ENCODE measurements around the gene CCDC57. TPM values are rescaled to one million over a fixed set of nuclear protein-coding genes. Genes with fewer than 3 reads are reported as not detected.

CCDC57 gene
- total RNA-seq, 1 donor: 33.9 TPM

- no peak for DNase-seq (ENCODE audit: low read depth in 2 of 3, low spot score in 2 of 3)
These were observed 99.2 kb downstream of the CCDC57 start for GRCh38 chr17:82113422-82113821.

DNA sequence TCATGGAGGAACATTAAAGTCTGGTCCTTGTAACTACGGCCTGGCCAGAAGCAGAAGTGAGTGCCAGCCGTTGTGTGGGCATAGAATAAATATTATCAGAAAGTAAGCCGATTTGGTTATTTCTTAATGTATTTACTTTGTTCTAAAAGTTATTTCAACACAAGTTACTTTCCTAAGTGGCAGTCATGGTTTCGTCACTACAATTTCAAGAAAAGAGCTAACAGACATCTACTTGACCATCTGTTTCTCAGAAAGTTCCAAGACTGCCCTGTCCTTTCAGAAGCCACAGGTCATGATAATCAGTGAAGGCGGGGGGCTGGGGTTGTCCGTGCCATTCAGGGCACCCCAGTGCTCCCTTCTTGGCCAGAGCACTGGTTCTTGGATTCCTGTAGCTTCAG lies 99.7 kb downstream of the CCDC57 start:
- DNase-seq (ENCODE audit: low read depth in 2 of 3, low spot score in 2 of 3): no peak

GRCh38 chr17:82112181-82112913 lies 100.3 kb downstream of the CCDC57 start:
- DNase-seq (ENCODE audit: low read depth in 2 of 3, low spot score in 2 of 3): no peak

GRCh38 chr17:82110298-82110697 lies 102.3 kb downstream of the CCDC57 start:
- DNase-seq (ENCODE audit: low read depth in 2 of 3, low spot score in 2 of 3): no peak

- DNase-seq (ENCODE audit: low read depth in 2 of 3, low spot score in 2 of 3): no peak
These were observed 103.6 kb downstream of the CCDC57 start for GRCh38 chr17:82108961-82109475.

DNA sequence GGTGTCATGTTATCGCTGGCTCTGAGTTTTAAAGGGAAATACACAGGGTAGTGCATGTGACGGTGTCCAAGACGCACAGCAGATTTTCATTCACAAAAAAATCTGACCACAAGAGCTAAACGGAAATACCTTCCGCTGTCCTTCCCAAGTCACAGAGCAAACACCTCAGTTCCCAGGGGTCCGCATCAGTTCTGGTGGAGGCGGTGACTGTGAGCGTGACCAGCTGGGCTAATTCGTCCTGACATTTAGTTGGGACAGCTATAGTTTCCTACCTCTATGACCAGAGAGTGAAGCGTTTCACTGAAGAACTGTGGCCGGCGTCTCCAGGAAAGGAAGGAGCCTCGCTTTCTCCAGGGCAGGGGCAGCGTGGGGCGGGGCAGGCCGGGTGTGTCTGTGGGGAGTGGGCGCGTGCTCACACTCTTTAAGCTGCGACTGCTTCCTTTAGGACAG lies 104.1 kb downstream of the CCDC57 start:
- DNase-seq (ENCODE audit: low read depth in 2 of 3, low spot score in 2 of 3): no peak

GRCh38 chr17:82108038-82108437 lies 104.6 kb downstream of the CCDC57 start:
- no peak for DNase-seq (ENCODE audit: low read depth in 2 of 3, low spot score in 2 of 3)

DNA sequence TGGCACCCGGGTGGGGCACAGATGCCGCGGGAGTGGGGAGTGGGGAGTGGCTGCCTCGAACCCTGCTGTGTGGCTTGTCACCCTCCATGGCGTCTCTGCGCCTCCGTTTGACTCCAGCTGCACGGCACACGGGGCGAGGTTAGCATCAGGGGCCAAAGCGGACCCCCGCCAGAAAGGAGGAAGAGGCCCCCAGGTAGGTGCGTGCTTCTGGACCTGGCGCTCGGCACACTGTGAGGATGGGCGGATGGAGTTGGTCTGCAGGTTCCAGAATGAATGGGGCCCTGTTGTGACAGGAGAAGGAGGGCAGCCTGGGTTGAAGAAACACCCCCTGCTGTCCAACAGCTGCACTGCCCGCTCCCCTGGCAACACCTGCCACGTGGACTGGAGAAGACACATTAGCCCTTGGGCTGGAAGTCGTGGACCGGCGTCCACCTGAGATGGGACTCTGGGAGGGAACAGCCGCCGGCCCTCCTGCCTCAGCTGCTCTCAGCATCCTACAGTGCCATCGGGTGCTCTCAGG lies 105.2 kb downstream of the CCDC57 start:
- peak in 2 of 3 donors; percentile 20 to 39 for DNase-seq (ENCODE audit: low read depth in 2 of 3, low spot score in 2 of 3)

DNA sequence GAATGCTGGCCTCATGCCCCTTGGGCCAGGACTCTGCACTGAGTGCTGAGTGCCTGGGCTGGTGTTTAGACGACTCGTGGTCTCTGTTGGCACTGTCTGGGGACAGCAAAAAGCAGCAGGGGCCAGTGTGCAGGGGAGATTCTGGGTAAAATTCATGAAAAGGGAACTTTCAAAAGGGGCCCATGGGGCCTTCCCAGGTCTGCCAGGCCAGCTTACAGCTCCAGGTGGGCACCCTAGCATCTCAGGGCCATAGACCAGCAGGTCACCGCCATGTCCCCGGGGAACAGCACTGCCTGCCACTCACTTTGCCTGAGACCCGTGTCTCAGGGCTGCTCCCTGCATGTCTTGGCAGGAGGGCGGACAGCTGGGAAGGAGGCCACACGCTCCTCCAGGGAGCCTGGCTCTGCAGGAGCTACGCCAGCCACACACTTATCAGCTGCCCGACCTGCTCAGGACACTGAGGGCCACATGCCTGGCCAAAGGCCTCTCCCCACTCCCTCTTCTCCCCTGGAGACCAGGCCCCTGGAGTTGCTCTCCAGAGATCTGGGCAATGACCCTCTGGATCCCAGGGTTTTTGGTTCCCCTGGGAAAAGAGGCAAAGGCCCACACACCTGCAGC lies 105.8 kb downstream of the CCDC57 start:
- peak in 1 of 3 donors; percentile 14 for DNase-seq (ENCODE audit: low read depth in 2 of 3, low spot score in 2 of 3)

GRCh38 chr17:82105882-82106687 lies 106.6 kb downstream of the CCDC57 start:
- peak in 2 of 3 donors; percentile 60 to 76 for DNase-seq (ENCODE audit: low read depth in 2 of 3, low spot score in 2 of 3)

- no peak for DNase-seq (ENCODE audit: low read depth in 2 of 3, low spot score in 2 of 3)
These were observed 107.2 kb downstream of the CCDC57 start for GRCh38 chr17:82105417-82105881.

DNA sequence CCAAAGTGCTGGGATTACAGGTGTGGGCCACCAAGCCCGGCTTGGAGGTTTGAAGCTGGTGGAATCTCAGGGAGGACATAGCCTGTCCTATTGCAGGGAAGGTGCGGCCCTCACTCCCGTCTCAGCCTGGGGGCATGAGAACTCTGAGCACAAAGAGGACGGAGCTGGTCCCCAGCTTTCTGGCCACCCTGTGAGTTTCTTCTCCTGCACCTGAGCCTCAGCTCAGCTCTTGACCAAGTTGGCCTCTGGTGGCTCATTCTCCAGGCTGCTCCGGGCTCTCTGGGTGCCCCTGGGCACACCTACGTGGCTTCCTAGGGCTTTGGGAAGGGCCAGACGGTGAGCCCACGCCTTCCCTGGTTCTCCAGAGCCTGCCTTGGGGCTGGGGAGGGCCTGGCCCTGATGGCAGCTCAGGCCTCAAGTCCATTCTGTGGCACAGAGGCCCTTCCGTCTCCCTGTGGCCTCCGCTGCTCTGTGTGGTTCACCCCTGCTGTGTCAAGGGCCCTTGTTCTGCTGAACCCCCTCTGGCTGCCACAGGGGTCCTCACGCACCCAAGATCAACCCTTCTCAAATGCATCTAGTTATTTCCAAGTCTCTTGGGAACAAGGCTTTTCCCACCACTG lies 107.7 kb downstream of the CCDC57 start:
- DNase-seq (ENCODE audit: low read depth in 2 of 3, low spot score in 2 of 3): no peak

DNA sequence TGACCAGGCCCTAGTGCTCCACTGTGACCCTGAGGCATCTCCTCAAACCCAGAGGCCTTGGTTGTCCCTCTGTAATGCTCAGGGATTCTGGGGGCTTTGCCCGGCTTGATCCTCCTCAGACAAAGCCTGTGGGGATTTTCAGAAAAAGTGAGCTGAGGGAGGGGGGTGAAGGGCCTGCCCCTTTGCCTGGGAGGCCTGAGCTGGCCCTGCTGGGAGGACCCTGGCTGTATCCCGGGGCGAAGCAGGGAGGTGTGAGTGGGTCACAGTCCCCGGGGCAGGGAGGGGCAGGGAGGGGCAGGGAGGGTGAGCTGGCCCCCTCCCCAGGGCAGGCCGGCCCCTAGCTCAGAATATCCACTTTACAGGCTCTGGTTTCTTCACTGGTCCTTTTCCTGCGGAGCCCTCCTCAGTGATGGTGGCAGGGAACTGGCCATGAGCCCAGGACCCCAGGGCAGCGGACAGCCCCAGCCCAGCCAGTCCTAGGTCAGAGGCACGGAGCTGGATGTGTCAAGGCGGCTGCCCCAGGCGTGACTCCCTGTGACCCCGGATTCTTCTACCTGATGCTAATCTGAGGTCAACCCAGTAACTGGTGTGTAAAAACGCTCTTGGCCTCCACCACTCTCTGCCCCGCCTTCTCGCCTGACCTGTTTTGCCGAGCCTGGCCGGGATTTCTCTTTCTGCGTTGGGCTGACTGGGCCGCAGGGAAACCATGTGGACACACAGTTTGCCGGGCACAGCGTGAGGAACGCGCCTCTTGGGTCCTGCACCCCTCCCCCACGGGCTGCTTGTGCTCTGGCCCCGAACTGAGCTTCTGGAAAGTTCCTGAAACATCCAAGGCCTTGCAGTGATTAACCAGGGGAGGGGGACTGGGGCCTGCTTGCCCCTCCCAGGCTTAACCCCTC lies 108.8 kb downstream of the CCDC57 start:
- no peak for DNase-seq (ENCODE audit: low read depth in 2 of 3, low spot score in 2 of 3)

GRCh38 chr17:82101767-82102679 lies 110.6 kb downstream of the CCDC57 start:
- DNase-seq (ENCODE audit: low read depth in 2 of 3, low spot score in 2 of 3): no peak

GRCh38 chr17:82101301-82101715 lies 111.3 kb downstream of the CCDC57 start:
- DNase-seq (ENCODE audit: low read depth in 2 of 3, low spot score in 2 of 3): no peak

DNA sequence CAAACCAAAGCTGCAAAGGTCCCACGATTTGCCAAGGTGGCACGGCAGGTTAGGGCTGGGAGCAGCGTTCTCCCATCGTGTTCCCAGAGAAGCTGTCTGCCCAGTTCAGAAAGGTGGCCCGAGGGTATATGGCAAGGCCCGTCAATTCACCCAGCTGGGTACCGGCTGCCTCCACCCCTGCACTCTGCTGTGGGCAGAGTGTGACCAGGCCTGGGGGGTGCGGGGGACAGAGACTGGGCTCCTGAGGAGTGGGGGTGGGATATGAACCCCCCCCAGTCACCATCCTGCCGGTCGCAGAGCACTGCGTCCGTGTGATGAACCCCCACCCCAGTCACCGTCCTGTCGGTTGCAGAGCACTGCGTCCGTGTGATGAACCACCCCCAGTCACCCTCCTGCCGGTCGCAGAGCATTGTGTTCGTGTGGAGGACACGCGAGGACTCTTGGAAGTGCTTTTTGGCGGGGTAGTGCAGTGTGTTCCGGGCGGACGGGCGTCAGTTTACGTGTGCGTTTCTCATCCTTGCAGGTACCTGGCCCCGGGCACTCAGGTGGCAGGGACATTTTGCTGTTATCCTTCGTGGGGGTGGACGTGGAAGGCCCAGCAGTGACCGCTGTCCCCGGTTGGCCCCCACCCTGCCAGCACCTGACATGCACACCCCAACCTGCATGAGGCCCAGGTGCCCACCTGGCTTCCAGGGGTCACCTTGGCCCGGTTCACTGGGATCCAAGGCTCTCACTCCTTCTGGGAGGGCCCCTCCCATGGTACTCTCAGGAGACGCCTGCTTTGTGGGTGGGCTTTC lies 111.9 kb downstream of the CCDC57 start:
- DNase-seq (ENCODE audit: low read depth in 2 of 3, low spot score in 2 of 3): no peak

GRCh38 chr17:82098939-82099763 lies 113.5 kb downstream of the CCDC57 start:
- DNase-seq (ENCODE audit: low read depth in 2 of 3, low spot score in 2 of 3): peak in 2 of 3 donors; percentile 7 to 13
